ENCODE measurements around the gene PLK5.

PLK5 gene

DNA sequence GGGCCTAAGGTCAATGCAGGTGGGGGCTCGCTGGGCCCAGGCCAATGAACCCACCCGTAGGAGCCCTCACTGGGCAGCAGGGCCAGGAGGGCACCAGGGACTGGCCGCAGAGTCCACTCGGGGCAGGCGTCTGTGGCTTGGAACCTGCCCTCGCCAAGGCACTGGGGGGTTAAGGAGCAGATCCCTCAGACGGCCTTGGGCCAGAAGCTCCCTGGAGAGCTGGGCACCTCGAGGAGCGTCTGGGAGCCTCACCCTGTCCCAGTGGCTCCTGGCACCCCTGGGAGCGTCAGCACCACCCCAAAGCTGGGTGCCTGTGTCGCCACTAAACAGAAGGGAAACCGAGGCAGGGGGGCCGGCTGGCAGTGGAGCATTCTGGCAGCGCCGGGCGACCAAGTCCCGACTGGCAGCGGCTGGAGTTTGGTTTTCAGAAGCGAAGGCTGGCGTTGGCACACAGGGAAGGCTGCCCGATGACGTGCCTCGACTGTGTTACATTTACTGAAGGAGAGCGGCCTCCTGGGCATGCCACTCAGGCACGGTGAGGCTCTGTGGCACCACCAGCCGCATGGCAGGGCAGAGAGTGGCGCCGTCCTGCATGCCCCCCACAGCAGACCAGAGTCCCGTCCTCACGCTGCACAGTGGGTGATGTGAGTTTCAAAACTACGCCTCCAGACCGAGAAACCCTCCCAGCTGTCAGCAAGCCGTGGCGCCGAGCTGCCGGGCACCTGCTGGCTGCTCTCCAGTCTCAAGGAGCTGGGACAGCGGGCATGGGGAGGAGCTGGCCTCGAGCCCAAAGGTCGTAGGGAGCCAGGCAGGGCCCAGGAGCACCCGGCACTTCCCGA lies 53.4 kb downstream of the PLK5 start:
- DNase-seq (ENCODE audit: low spot score) = no peak

GRCh38 chr19:1577929-1578618 lies 54.2 kb downstream of the PLK5 start:
- no peak for DNase-seq (ENCODE audit: low spot score)

DNA sequence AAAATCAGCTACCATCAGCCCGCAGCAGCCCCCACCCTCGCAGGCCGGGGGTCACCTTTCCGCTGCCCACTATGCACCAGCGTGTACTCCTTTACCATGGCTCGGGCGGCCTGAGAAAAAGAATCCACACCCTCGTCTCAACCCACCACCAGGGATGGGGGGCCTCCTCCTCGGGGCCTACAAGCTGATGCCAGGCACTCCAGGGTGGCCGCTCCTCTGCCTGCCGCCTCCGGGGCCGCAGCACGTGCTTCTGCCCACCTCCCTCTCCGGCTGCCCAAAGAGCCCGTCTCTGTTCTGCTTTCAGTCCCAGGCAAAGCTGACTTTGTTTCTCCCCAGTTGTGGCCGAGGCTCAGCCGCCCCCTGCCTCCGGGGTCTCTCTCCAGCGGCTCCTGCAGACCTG lies 55.3 kb downstream of the PLK5 start:
- DNase-seq (ENCODE audit: low spot score) = no peak

DNA sequence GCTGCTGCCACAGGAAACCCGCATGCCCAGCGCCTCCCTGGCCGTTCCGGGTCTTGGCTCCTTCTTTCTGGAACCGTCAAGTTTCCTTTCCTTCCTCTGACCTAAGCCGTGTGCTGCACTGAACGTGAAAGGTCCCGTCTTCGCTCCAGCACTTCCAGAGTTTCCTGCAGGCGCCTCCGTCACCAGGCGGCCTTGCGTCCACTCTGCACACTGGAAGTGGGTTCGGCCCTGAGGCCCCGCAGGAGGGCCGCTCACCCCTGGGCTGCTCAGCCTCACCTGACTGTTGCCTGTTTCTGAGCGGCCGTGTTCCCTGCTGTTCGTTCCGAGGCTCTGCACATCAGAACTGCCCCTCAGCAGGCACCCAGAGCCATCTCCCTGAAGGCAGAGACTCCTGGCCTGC lies 56.5 kb downstream of the PLK5 start:
- DNase-seq (ENCODE audit: low spot score) = no peak

- DNase-seq (ENCODE audit: low spot score) = no peak
Measured at GRCh38 chr19:1580957-1581356, 57.1 kb downstream of the PLK5 start.

GRCh38 chr19:1582201-1582600 lies 58.3 kb downstream of the PLK5 start:
- no peak for DNase-seq (ENCODE audit: low spot score)

DNA sequence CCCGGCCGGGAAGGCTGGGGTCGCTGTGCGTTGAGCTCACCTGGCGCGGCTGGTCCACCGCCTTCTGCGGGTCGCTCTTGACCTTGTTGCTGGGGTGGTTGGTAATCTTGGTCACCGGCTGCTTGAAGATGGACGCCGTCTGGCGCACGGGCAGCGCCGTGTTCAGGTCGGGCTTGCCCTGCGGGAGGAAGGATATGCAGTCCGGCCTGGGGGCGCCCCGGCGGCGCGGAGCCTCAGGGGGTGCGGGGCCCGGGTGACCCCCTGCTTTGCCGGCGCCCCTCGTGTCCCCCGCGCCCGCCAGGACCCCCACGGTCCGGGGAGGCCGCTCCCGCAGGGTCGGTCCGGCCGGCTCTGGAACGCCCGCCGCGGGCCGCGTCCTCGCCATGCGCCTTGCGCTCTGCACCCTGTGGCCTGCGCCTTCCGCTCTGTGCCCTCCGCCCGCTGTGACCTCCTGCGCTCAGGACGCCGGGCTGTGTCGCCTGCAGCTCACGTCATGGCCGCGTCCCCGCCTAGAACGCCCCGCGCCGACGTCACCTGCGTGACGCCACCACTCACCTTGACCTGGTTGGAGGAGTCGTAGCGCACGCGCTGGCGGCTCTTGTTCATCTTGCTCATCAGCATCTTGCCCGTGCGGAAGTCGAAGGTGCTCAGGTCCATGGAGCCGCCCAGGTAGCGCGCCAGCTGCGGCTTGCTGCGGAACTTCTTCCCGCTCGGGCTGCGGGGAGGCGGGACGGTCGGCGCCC lies 60.8 kb downstream of the PLK5 start:
- DNase-seq (ENCODE audit: low spot score) = no peak

GRCh38 chr19:1585243-1585580 lies 61.3 kb downstream of the PLK5 start:
- no peak for DNase-seq (ENCODE audit: low spot score)

All from GM03348 (cell line).